ENCODE measurements around the gene FYN.

FYN gene

GRCh38 chr6:111709201-111709600 is 164.1 kb downstream of the FYN start:
- Histone ChIP-seq H3K9me3 (ENCODE audit: control insufficient read depth, insufficient read depth, low read depth, low read length) (no peaks in the 10 kb centered on the region), H3K4me3 (ENCODE audit: low read depth, low read length) (no peak overlapping the region), H3K4me1 (ENCODE audit: control insufficient read depth, insufficient read depth, low read length) (peaks cover 10% of the 10 kb centered on the region), H3K36me3 (ENCODE audit: control insufficient read depth in 2 of 2, insufficient read depth in 1 of 2, low read length in 2 of 2) (peaks cover 0 to 58% of the 10 kb centered on the region in 2 experiments; a peak in 2 of 3 replicates), H3K27ac (ENCODE audit: extremely low read depth, low read depth, low read length) (no peak overlapping the region)
- POLR2A ChIA-PET, result no interaction called here
- CTCF ChIA-PET, result interaction anchor here (0.6 to 9.2 kb wide), 24 partner anchors 9 to 453 kb away, joined by 3 to 139 read pairs (median 6); a partner anchor contains a TSS
- TF ChIP-seq ZNF704 (tag by site-specific recombination; IDR thresholded peaks at IDR 0.05), result no peak
- TF ChIP-seq, protein P1, sequence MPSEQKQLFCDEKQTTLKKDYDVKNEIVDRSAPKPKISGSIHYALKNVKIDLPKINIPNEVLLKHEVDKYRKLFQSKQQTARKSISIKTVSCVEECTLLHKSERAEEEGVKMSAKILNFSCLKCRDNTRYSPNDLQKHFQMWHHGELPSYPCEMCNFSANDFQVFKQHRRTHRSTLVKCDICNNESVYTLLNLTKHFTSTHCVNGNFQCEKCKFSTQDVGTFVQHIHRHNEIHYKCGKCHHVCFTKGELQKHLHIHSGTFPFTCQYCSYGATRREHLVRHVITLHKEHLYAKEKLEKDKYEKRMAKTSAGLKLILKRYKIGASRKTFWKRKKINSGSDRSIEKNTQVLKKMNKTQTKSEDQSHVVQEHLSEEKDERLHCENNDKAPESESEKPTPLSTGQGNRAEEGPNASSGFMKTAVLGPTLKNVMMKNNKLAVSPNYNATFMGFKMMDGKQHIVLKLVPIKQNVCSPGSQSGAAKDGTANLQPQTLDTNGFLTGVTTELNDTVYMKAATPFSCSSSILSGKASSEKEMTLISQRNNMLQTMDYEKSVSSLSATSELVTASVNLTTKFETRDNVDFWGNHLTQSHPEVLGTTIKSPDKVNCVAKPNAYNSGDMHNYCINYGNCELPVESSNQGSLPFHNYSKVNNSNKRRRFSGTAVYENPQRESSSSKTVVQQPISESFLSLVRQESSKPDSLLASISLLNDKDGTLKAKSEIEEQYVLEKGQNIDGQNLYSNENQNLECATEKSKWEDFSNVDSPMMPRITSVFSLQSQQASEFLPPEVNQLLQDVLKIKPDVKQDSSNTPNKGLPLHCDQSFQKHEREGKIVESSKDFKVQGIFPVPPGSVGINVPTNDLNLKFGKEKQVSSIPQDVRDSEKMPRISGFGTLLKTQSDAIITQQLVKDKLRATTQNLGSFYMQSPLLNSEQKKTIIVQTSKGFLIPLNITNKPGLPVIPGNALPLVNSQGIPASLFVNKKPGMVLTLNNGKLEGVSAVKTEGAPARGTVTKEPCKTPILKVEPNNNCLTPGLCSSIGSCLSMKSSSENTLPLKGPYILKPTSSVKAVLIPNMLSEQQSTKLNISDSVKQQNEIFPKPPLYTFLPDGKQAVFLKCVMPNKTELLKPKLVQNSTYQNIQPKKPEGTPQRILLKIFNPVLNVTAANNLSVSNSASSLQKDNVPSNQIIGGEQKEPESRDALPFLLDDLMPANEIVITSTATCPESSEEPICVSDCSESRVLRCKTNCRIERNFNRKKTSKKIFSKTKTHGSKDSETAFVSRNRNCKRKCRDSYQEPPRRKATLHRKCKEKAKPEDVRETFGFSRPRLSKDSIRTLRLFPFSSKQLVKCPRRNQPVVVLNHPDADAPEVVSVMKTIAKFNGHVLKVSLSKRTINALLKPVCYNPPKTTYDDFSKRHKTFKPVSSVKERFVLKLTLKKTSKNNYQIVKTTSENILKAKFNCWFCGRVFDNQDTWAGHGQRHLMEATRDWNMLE (tag by site-specific recombination; conservative IDR thresholded peaks at IDR 0.05; ENCODE audit: low read depth), result no peak
- no peak for TF ChIP-seq ZNF350 (tag by site-specific recombination; IDR thresholded peaks at IDR 0.05)
- TF ChIP-seq ZNF48 (tag by site-specific recombination; IDR thresholded peaks at IDR 0.05), result no peak
- TF ChIP-seq, protein P2, sequence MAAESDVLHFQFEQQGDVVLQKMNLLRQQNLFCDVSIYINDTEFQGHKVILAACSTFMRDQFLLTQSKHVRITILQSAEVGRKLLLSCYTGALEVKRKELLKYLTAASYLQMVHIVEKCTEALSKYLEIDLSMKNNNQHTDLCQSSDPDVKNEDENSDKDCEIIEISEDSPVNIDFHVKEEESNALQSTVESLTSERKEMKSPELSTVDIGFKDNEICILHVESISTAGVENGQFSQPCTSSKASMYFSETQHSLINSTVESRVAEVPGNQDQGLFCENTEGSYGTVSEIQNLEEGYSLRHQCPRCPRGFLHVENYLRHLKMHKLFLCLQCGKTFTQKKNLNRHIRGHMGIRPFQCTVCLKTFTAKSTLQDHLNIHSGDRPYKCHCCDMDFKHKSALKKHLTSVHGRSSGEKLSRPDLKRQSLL (tag by site-specific recombination; IDR thresholded peaks at IDR 0.05), result no peak
- no peak for TF ChIP-seq ZNF239 (tag by site-specific recombination; IDR thresholded peaks at IDR 0.05)

DNA sequence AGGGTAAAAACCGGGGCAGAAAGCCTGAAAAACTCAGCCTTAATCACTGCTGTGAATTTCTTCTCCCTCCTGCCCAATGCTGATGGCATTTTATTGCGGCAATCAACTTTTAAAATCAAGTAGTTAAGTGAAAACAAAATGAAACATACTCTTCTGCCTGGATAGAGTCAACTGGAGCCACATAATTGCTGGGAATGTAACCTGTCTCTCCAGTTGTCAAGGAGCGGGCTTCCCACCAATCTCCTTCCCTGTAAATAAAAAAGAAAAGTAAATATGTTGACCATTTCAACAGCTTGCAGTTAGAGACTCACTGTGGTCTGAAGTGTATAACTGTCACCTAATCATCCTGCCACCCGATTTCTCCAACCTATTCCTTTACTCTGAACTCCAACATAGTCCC is 165.5 kb downstream of the FYN start:
- ChIA-PET CTCF (interaction anchor here (1.3 to 9.2 kb wide), 4 partner anchors 13 to 334 kb away, joined by 4 to 139 read pairs (median 34); no protein-coding TSS in a partner anchor), POLR2A (no interaction called here)
- H3K4me3 ChIP-seq (ENCODE audit: low read depth, low read length), result no peak overlapping the region
- no peak overlapping the region for H3K27ac ChIP-seq (ENCODE audit: extremely low read depth, low read depth, low read length)
- TF ChIP-seq ZNF704 (tag by site-specific recombination; IDR thresholded peaks at IDR 0.05) (no peak), ZNF211 (tag by site-specific recombination; IDR thresholded peaks at IDR 0.05; ENCODE audit: low read depth) (no peak), IKZF3 (tag by site-specific recombination; IDR thresholded peaks at IDR 0.05) (no peak), ZNF510 (tag by site-specific recombination; IDR thresholded peaks at IDR 0.05; ENCODE audit: insufficient replicate concordance) (no peak), REPIN1 (tag by site-specific recombination; IDR thresholded peaks at IDR 0.05; ENCODE audit: low read depth) (no peak), ZNF416 (tag by site-specific recombination; IDR thresholded peaks at IDR 0.05) (no peak)
- TF ChIP-seq, protein P3, sequence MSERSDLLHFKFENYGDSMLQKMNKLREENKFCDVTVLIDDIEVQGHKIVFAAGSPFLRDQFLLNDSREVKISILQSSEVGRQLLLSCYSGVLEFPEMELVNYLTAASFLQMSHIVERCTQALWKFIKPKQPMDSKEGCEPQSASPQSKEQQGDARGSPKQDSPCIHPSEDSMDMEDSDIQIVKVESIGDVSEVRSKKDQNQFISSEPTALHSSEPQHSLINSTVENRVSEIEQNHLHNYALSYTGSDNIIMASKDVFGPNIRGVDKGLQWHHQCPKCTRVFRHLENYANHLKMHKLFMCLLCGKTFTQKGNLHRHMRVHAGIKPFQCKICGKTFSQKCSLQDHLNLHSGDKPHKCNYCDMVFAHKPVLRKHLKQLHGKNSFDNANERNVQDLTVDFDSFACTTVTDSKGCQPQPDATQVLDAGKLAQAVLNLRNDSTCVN (tag by site-specific recombination; optimal IDR thresholded peaks at IDR 0.05), result no peak
- TF ChIP-seq, protein P4, sequence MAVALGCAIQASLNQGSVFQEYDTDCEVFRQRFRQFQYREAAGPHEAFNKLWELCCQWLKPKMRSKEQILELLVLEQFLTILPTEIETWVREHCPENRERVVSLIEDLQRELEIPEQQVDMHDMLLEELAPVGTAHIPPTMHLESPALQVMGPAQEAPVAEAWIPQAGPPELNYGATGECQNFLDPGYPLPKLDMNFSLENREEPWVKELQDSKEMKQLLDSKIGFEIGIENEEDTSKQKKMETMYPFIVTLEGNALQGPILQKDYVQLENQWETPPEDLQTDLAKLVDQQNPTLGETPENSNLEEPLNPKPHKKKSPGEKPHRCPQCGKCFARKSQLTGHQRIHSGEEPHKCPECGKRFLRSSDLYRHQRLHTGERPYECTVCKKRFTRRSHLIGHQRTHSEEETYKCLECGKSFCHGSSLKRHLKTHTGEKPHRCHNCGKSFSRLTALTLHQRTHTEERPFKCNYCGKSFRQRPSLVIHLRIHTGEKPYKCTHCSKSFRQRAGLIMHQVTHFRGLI (tag by site-specific recombination; IDR thresholded peaks at IDR 0.05), result no peak
- TF ChIP-seq, protein P5, sequence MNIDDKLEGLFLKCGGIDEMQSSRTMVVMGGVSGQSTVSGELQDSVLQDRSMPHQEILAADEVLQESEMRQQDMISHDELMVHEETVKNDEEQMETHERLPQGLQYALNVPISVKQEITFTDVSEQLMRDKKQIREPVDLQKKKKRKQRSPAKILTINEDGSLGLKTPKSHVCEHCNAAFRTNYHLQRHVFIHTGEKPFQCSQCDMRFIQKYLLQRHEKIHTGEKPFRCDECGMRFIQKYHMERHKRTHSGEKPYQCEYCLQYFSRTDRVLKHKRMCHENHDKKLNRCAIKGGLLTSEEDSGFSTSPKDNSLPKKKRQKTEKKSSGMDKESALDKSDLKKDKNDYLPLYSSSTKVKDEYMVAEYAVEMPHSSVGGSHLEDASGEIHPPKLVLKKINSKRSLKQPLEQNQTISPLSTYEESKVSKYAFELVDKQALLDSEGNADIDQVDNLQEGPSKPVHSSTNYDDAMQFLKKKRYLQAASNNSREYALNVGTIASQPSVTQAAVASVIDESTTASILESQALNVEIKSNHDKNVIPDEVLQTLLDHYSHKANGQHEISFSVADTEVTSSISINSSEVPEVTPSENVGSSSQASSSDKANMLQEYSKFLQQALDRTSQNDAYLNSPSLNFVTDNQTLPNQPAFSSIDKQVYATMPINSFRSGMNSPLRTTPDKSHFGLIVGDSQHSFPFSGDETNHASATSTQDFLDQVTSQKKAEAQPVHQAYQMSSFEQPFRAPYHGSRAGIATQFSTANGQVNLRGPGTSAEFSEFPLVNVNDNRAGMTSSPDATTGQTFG (tag by site-specific recombination; IDR thresholded peaks at IDR 0.05; ENCODE audit: borderline replicate concordance), result no peak
- peaks cover 10% of the 10 kb centered on the region for H3K4me1 ChIP-seq (ENCODE audit: control insufficient read depth, insufficient read depth, low read length)
- H3K9me3 ChIP-seq (ENCODE audit: control insufficient read depth, insufficient read depth, low read depth, low read length), result no peaks in the 10 kb centered on the region
- peaks cover 0 to 58% of the 10 kb centered on the region in 2 experiments; a peak in 2 of 3 replicates for H3K36me3 ChIP-seq (ENCODE audit: control insufficient read depth in 2 of 2, insufficient read depth in 1 of 2, low read length in 2 of 2)

All from HEK293 (cell line).